ENCODE data around the gene TERT.
"Not testable (repeated sequence)": the region's sequence is repeated elsewhere in the genome, so short reads cannot be mapped to it uniquely, and the experiment has no call there.

The TERT gene

DNA sequence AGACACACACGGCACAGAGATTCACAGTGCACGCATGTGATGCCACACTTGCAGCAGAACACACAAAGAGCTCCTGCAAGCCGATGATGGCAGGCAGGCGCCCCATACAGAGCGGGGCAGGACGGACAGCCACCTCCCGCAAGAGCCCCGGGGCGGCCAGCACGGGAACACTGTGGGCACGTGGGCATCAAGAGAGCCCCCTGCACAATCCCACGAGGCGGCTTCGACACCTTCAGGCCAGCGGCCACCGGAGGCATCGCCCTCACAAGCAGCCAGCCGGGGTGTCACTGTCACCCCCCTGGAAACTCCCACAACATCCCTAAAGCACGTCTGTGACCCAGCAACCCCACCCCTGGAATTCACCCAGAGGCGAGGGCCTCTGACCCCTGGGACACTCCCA lies 17.9 kb downstream of the TERT start:
- Histone ChIP-seq H3K4me2 (ENCODE audit: low read depth, low read length, poor library complexity, severe bottlenecking) (no peak overlapping the region), H4K20me1 (ENCODE audit: low read depth, low read length) (no peaks in the 10 kb centered on the region), H3F3A (ENCODE audit: insufficient read depth) (no peaks in the 10 kb centered on the region), H3K9ac (ENCODE audit: low read length) (no peak overlapping the region), H3K36me3 (ENCODE audit: low read length) (0 out of 2 replicates have a peak, but pooled peaks cover 4% of the 10 kb centered on the region), H3K79me2 (ENCODE audit: insufficient read depth, low read length) (peaks cover 24% of the 10 kb centered on the region), H3K4me3 (ENCODE audit: insufficient read depth, low read length, poor library complexity, severe bottlenecking) (no peak overlapping the region), H3K9me3 (ENCODE audit: insufficient read depth, low read length) (no peaks in the 10 kb centered on the region), H3K9me2 (replicated peaks; ENCODE audit: insufficient read depth, low read length) (no peaks in the 10 kb centered on the region), H2AFZ (ENCODE audit: low read depth, low read length, severe bottlenecking) (no peak overlapping the region), H3K27me3 (ENCODE audit: low read length) (no peaks in the 10 kb centered on the region), H3K27ac (ENCODE audit: low read depth, low read length) (no peak overlapping the region)
- TF ChIP-seq EZH2phosphoT487 (conservative IDR thresholded peaks at IDR 0.05; ENCODE audit: low read length) = no peak
- no peak for TF ChIP-seq CTCF (IDR thresholded peaks at IDR 0.05; ENCODE audit: insufficient read depth, low read length, poor library complexity, severe bottlenecking)

GRCh38 chr5:1275397-1276391 lies 19.2 kb downstream of the TERT start:
- not testable (repeated sequence) for H3K9ac ChIP-seq (ENCODE audit: low read length); H3K4me2 ChIP-seq (ENCODE audit: low read depth, low read length, poor library complexity, severe bottlenecking); H3K27ac ChIP-seq (ENCODE audit: low read depth, low read length); H3K9me3 ChIP-seq (ENCODE audit: insufficient read depth, low read length); H3F3A ChIP-seq (ENCODE audit: insufficient read depth); H4K20me1 ChIP-seq (ENCODE audit: low read depth, low read length); H2AFZ ChIP-seq (ENCODE audit: low read depth, low read length, severe bottlenecking); H3K4me3 ChIP-seq (ENCODE audit: insufficient read depth, low read length, poor library complexity, severe bottlenecking); H3K9me2 ChIP-seq (replicated peaks; ENCODE audit: insufficient read depth, low read length); H3K27me3 ChIP-seq (ENCODE audit: low read length); H3K36me3 ChIP-seq (ENCODE audit: low read length)
- peaks cover 24% of the 10 kb centered on the region for H3K79me2 ChIP-seq (ENCODE audit: insufficient read depth, low read length)

DNA sequence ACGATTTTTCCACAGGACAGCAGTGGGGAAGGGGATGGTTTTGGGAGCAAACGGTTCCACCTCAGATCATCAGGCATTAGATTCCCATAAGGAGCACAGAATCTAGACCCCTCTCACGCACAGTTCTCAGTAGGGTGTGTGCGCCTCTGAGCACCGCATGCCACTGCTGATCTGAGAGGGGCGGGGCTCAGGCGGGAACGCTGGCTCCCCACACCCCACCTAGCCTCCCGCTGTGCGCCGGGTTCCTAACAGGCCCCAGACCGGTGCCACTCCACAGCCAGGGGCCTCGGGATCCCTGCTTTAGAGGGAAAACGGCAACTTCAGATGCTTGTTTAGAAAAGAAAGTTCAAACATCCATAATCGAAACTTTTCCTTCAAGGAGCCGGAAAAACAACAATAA lies 20.4 kb downstream of the TERT start:
- Histone ChIP-seq H3F3A (ENCODE audit: insufficient read depth) (no peaks in the 10 kb centered on the region), H3K9me2 (replicated peaks; ENCODE audit: insufficient read depth, low read length) (no peaks in the 10 kb centered on the region), H3K36me3 (ENCODE audit: low read length) (0 out of 2 replicates have a peak, but pooled peaks cover 4% of the 10 kb centered on the region), H3K79me2 (ENCODE audit: insufficient read depth, low read length) (peaks cover 20% of the 10 kb centered on the region), H3K9ac (ENCODE audit: low read length) (no peak overlapping the region), H3K4me2 (ENCODE audit: low read depth, low read length, poor library complexity, severe bottlenecking) (no peak overlapping the region), H4K20me1 (ENCODE audit: low read depth, low read length) (no peaks in the 10 kb centered on the region), H3K27ac (ENCODE audit: low read depth, low read length) (no peak overlapping the region), H3K27me3 (ENCODE audit: low read length) (no peaks in the 10 kb centered on the region), H2AFZ (ENCODE audit: low read depth, low read length, severe bottlenecking) (no peak overlapping the region), H3K9me3 (ENCODE audit: insufficient read depth, low read length) (no peaks in the 10 kb centered on the region), H3K4me3 (ENCODE audit: insufficient read depth, low read length, poor library complexity, severe bottlenecking) (no peak overlapping the region)
- TF ChIP-seq CTCF (IDR thresholded peaks at IDR 0.05; ENCODE audit: insufficient read depth, low read length, poor library complexity, severe bottlenecking) (no peak), EZH2phosphoT487 (conservative IDR thresholded peaks at IDR 0.05; ENCODE audit: low read length) (no peak)

DNA sequence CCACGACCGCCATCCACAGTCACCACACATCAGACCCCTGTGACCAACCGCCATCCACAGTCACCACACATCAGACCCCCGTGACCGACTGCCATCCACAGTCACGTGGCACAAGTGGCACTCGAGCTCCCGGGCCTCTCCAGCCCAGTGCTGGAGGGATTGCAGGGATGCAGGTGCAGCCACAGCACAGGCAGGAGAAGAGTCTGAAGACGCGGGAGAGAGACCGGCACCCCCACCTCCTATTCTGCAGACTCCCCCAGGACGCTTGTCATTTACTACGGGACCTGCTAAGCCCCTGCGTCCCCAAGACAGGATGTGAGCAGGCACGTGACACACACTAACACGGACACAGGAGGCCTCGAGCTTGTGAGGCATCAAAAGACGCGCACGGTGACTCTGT lies 21.1 kb downstream of the TERT start:
- no peaks in the 10 kb centered on the region for H3K27me3 ChIP-seq (ENCODE audit: low read length)
- H3K4me3 ChIP-seq (ENCODE audit: insufficient read depth, low read length, poor library complexity, severe bottlenecking) = no peak overlapping the region
- H3K79me2 ChIP-seq (ENCODE audit: insufficient read depth, low read length) = peaks cover 20% of the 10 kb centered on the region
- no peaks in the 10 kb centered on the region for H3K9me2 ChIP-seq (replicated peaks; ENCODE audit: insufficient read depth, low read length)
- H4K20me1 ChIP-seq (ENCODE audit: low read depth, low read length) = no peaks in the 10 kb centered on the region
- H2AFZ ChIP-seq (ENCODE audit: low read depth, low read length, severe bottlenecking) = no peak overlapping the region
- no peaks in the 10 kb centered on the region for H3K9me3 ChIP-seq (ENCODE audit: insufficient read depth, low read length)
- no peak overlapping the region for H3K9ac ChIP-seq (ENCODE audit: low read length)
- TF ChIP-seq CTCF (IDR thresholded peaks at IDR 0.05; ENCODE audit: insufficient read depth, low read length, poor library complexity, severe bottlenecking) (no peak), EZH2phosphoT487 (conservative IDR thresholded peaks at IDR 0.05; ENCODE audit: low read length) (no peak)
- H3K4me2 ChIP-seq (ENCODE audit: low read depth, low read length, poor library complexity, severe bottlenecking) = no peak overlapping the region
- no peak overlapping the region for H3K27ac ChIP-seq (ENCODE audit: low read depth, low read length)
- no peaks in the 10 kb centered on the region for H3F3A ChIP-seq (ENCODE audit: insufficient read depth)
- H3K36me3 ChIP-seq (ENCODE audit: low read length) = 0 out of 2 replicates have a peak, but pooled peaks cover 4% of the 10 kb centered on the region
